ENCODE data around the gene FAR1.

FAR1 gene

DNA sequence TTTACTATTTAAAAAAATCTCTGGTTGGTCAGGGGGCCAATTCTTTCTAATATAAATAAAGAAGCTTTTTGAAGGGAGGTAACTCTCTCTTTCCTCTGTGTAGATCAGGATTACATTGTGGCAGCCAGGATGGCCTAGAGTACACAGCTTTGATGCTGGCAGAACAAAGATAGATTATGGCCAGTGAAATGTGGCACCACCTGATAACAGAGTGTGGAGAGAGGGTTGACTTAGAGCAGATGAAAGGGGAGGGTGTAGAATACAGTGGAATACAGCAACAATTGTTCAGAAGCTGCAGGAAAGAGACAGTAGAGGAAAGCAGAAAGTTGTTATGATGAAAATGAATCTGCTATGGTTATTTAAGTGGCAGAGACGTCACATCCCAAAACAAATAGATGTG lies 99.0 kb downstream of the FAR1 start:
- no peak overlapping the region for H3K4me3 ChIP-seq (ENCODE audit: low read depth in 1 of 5, low read length in 5 of 5)
- no peak overlapping the region for H3K9ac ChIP-seq (ENCODE audit: low read length in 5 of 5)
- H3K27ac ChIP-seq (ENCODE audit: low read depth, low read length): no peak overlapping the region
- no peaks in the 10 kb centered on the region for H3K27me3 ChIP-seq (ENCODE audit: control insufficient read depth in 5 of 5, insufficient read depth in 4 of 5, low read length in 5 of 5)
- no peaks in the 10 kb centered on the region for H3K36me3 ChIP-seq (ENCODE audit: control insufficient read depth in 5 of 5, insufficient read depth in 5 of 5, low read length in 5 of 5)
- H3K4me1 ChIP-seq (ENCODE audit: control insufficient read depth in 5 of 5, insufficient read depth in 5 of 5, low read length in 5 of 5): no peaks in the 10 kb centered on the region
- H3K9me3 ChIP-seq (ENCODE audit: control insufficient read depth in 5 of 5, low read length in 5 of 5): peaks cover 0 to 5% (median 0%) of the 10 kb centered on the region in 5 donors

DNA sequence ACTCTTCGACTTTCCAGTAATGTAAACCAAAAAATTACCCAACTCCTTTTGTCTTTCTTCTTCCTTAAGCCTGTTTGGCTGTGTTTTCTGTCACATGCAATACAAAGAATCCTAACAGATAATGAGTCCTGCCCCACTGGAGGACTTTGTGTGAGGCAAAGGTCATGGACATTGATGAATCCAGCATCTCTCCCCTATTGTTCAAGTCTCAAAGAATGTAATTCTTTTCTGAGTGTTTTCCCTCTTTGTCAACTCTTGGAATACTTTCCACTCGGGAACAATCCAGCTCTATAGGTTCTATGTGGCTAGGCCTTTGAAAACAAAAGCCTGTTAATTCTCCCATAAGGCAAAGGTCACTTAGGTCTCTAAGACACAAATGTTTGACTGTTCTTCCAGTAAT lies 100.7 kb downstream of the FAR1 start:
- no peak overlapping the region for H3K4me3 ChIP-seq (ENCODE audit: low read depth in 1 of 5, low read length in 5 of 5)
- H3K36me3 ChIP-seq (ENCODE audit: control insufficient read depth in 5 of 5, insufficient read depth in 5 of 5, low read length in 5 of 5): no peaks in the 10 kb centered on the region
- H3K4me1 ChIP-seq (ENCODE audit: control insufficient read depth in 5 of 5, insufficient read depth in 5 of 5, low read length in 5 of 5): no peaks in the 10 kb centered on the region
- H3K9me3 ChIP-seq (ENCODE audit: control insufficient read depth in 5 of 5, low read length in 5 of 5): peaks cover 0 to 5% (median 0%) of the 10 kb centered on the region in 5 donors
- no peak overlapping the region for H3K27ac ChIP-seq (ENCODE audit: low read depth, low read length)
- no peak overlapping the region for H3K9ac ChIP-seq (ENCODE audit: low read length in 5 of 5)
- H3K27me3 ChIP-seq (ENCODE audit: control insufficient read depth in 5 of 5, insufficient read depth in 4 of 5, low read length in 5 of 5): no peaks in the 10 kb centered on the region

DNA sequence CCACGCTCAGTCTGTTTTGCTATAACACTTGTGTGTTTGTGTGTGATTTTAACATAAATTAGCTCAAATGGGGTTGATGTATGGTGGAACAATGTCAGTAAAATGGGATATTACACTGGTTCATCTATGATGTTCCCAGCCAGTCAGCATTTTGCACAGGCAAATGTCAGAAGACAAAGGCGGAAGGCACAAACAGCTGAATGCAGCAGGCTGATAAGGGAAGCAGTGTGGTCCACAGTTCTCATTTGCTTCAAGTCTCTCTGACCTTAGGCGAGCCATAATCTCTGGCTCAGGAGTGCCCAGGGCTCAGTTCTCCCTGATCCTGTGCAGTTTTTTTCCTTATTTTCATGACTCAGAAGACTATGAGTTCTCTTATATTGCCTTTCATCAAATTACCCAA lies 102.7 kb downstream of the FAR1 start:
- H3K27me3 ChIP-seq (ENCODE audit: control insufficient read depth in 5 of 5, insufficient read depth in 4 of 5, low read length in 5 of 5): no peaks in the 10 kb centered on the region
- no peak overlapping the region for H3K9ac ChIP-seq (ENCODE audit: low read length in 5 of 5)
- peaks cover 0 to 5% (median 0%) of the 10 kb centered on the region in 5 donors for H3K9me3 ChIP-seq (ENCODE audit: control insufficient read depth in 5 of 5, low read length in 5 of 5)
- H3K36me3 ChIP-seq (ENCODE audit: control insufficient read depth in 5 of 5, insufficient read depth in 5 of 5, low read length in 5 of 5): no peaks in the 10 kb centered on the region
- H3K27ac ChIP-seq (ENCODE audit: low read depth, low read length): no peak overlapping the region
- H3K4me3 ChIP-seq (ENCODE audit: low read depth in 1 of 5, low read length in 5 of 5): no peak overlapping the region
- H3K4me1 ChIP-seq (ENCODE audit: control insufficient read depth in 5 of 5, insufficient read depth in 5 of 5, low read length in 5 of 5): no peaks in the 10 kb centered on the region

DNA sequence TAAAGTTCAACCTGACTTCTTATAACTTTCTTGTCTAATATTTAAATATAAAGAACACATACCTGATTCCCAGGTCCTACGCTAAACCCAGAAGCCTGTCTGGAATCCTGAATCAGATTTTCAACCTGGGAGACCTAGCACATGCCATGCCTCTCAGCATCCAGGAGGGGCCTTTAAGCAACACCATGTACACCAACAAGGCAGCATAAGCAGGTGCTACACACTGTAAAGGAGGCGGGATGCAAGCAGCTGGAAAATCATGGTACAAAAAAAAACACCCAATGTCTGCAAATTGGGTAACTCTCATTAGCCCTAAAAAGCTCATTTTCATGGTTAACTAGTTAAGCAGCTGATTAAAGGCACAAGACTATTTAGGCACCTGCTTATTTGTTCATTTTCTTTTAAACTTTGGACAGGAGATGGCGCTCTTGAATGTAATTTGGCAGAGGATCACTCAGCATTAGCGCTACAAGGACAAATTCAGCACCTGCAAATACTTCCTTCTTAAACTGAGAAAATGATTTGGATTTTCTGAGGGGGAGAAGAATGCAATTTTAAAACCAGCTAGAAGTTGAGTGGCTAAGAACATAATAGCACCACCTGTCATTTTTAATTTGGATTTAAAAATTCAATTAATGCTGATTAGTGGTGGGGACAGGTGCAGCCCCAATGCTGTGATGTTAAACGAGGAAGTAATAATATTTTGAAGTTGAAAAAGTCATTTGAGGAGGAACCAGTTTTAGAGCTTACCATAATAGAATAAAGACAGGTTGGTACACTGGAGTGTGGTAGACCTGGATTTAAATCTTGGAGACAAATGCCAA lies 104.0 kb downstream of the FAR1 start:
- no peak overlapping the region for H3K27ac ChIP-seq (ENCODE audit: low read depth, low read length)
- H3K4me1 ChIP-seq (ENCODE audit: control insufficient read depth in 5 of 5, insufficient read depth in 5 of 5, low read length in 5 of 5): no peaks in the 10 kb centered on the region
- H3K9me3 ChIP-seq (ENCODE audit: control insufficient read depth in 5 of 5, low read length in 5 of 5): peaks cover 0 to 5% (median 0%) of the 10 kb centered on the region in 5 donors
- H3K4me3 ChIP-seq (ENCODE audit: low read depth in 1 of 5, low read length in 5 of 5): no peak overlapping the region
- H3K27me3 ChIP-seq (ENCODE audit: control insufficient read depth in 5 of 5, insufficient read depth in 4 of 5, low read length in 5 of 5): no peaks in the 10 kb centered on the region
- H3K9ac ChIP-seq (ENCODE audit: low read length in 5 of 5): no peak overlapping the region
- H3K36me3 ChIP-seq (ENCODE audit: control insufficient read depth in 5 of 5, insufficient read depth in 5 of 5, low read length in 5 of 5): no peaks in the 10 kb centered on the region

DNA sequence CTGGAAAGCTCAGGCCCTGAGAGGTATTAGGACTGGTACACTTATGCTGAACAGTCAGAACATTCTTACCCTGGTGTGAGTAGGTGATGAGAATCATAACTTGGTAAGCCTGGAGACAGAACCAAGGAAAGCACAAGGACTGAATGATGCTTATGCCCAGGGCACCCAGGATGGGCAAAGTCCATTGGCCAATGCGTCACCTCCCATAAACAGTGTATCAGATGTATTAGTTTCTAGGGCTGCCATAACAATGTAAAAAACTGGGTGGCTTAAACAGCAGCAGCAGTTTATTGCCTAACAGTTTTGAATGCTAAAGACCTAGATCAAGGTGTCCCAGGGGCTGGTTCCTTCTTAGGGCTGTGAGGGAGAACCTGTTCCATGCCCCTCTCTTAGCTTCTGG lies 107.0 kb downstream of the FAR1 start:
- H3K4me1 ChIP-seq (ENCODE audit: control insufficient read depth in 5 of 5, insufficient read depth in 5 of 5, low read length in 5 of 5): no peaks in the 10 kb centered on the region
- no peaks in the 10 kb centered on the region for H3K36me3 ChIP-seq (ENCODE audit: control insufficient read depth in 5 of 5, insufficient read depth in 5 of 5, low read length in 5 of 5)
- no peaks in the 10 kb centered on the region for H3K9me3 ChIP-seq (ENCODE audit: control insufficient read depth in 5 of 5, low read length in 5 of 5)
- no peak overlapping the region for H3K9ac ChIP-seq (ENCODE audit: low read length in 5 of 5)
- peaks cover 0 to 7% (median 0%) of the 10 kb centered on the region in 5 donors for H3K27me3 ChIP-seq (ENCODE audit: control insufficient read depth in 5 of 5, insufficient read depth in 4 of 5, low read length in 5 of 5)
- H3K27ac ChIP-seq (ENCODE audit: low read depth, low read length): no peak overlapping the region
- H3K4me3 ChIP-seq (ENCODE audit: low read depth in 1 of 5, low read length in 5 of 5): no peak overlapping the region

DNA sequence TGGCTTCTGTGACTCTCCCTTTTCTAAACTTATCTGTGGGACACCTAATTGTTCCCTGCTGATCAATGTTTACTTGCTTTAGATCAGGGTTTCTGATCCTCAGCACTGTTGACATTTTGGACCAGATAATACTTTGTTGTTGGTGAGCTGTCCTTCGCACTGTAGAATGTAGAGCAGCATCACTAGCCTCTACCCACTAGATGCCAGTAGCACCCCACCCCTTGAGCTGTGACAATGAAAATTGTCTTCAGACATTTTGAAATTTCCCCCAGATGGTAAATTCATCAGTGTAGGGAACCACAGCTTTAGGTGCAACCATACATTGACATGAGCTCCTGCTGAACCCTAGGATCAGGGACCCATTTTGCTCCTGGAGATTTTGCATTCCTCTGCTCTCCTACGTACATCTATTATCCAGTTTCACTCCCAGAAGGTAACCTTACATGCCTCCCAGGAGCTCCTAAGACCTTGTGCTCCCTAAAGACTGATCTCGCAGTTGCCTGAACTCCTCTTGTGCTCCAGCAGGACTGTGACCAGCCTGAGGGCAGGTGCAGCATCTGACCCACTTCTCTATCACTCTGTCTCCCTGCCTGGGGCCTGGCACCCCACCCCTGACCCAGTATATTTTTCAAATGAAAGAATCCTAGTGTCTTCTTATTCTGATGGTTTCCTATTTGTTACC lies 107.8 kb downstream of the FAR1 start:
- H3K27me3 ChIP-seq (ENCODE audit: control insufficient read depth in 5 of 5, insufficient read depth in 4 of 5, low read length in 5 of 5): peaks cover 0 to 7% (median 0%) of the 10 kb centered on the region in 5 donors
- no peak overlapping the region for H3K4me3 ChIP-seq (ENCODE audit: low read depth in 1 of 5, low read length in 5 of 5)
- H3K9ac ChIP-seq (ENCODE audit: low read length in 5 of 5): no peak overlapping the region
- no peaks in the 10 kb centered on the region for H3K4me1 ChIP-seq (ENCODE audit: control insufficient read depth in 5 of 5, insufficient read depth in 5 of 5, low read length in 5 of 5)
- no peaks in the 10 kb centered on the region for H3K9me3 ChIP-seq (ENCODE audit: control insufficient read depth in 5 of 5, low read length in 5 of 5)
- H3K36me3 ChIP-seq (ENCODE audit: control insufficient read depth in 5 of 5, insufficient read depth in 5 of 5, low read length in 5 of 5): no peaks in the 10 kb centered on the region
- no peak overlapping the region for H3K27ac ChIP-seq (ENCODE audit: low read depth, low read length)

DNA sequence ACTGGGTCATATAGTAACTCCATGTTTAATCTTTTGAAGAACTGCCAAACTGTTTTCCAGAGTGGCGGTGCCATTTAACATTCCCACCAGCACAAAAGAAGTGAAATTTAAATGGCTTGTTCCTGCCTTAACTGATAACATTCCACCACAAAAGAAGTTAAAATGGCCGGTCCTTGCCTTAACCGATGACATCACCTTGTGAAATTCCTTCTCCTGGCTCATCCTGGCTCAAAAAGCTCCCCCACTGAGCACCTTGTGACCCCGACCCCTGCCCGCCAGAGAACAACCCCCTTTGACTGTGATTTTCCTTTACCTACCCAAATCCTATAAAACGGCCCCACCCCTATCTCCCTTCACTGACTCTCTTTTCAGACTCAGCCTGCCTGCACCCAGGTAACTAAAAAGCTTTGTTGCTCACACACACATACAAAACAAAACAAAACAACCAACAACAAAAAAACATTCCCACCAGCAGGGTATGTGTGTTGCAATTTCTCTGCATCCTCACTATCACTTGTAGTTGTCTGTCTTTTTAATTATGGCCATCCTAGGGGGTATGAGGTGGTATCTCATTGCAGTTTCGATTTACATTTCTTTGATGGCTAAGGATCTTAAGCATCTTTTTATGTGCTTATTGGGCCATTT lies 109.0 kb downstream of the FAR1 start:
- H3K4me1 ChIP-seq (ENCODE audit: control insufficient read depth in 5 of 5, insufficient read depth in 5 of 5, low read length in 5 of 5): no peaks in the 10 kb centered on the region
- H3K27me3 ChIP-seq (ENCODE audit: control insufficient read depth in 5 of 5, insufficient read depth in 4 of 5, low read length in 5 of 5): peaks cover 0 to 7% (median 0%) of the 10 kb centered on the region in 5 donors
- no peak overlapping the region for H3K9ac ChIP-seq (ENCODE audit: low read length in 5 of 5)
- no peaks in the 10 kb centered on the region for H3K36me3 ChIP-seq (ENCODE audit: control insufficient read depth in 5 of 5, insufficient read depth in 5 of 5, low read length in 5 of 5)
- H3K27ac ChIP-seq (ENCODE audit: low read depth, low read length): no peak overlapping the region
- H3K9me3 ChIP-seq (ENCODE audit: control insufficient read depth in 5 of 5, low read length in 5 of 5): no peaks in the 10 kb centered on the region
- H3K4me3 ChIP-seq (ENCODE audit: low read depth in 1 of 5, low read length in 5 of 5): no peak overlapping the region

DNA sequence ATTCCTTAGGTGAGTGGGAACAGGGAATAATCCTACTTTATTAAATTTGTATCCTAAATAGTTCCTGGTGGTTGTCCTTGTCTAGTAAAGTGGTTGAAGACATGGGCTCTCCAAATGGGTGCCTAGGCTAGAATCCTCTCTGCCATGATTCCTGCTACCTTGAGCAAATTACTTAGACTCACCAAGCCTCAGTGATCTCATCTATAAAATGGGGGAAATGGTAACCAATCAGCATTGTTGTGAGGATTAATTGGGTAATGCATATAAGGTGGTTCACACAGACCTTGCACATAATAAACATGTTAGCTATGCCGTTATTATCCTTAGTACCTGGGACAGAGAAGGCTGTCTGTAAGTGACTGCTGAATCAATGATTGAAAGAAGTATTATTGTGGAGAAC lies 109.9 kb downstream of the FAR1 start:
- H3K9me3 ChIP-seq (ENCODE audit: control insufficient read depth in 5 of 5, low read length in 5 of 5): no peaks in the 10 kb centered on the region
- peaks cover 0 to 7% (median 0%) of the 10 kb centered on the region in 5 donors for H3K27me3 ChIP-seq (ENCODE audit: control insufficient read depth in 5 of 5, insufficient read depth in 4 of 5, low read length in 5 of 5)
- H3K4me1 ChIP-seq (ENCODE audit: control insufficient read depth in 5 of 5, insufficient read depth in 5 of 5, low read length in 5 of 5): no peaks in the 10 kb centered on the region
- no peak overlapping the region for H3K9ac ChIP-seq (ENCODE audit: low read length in 5 of 5)
- no peaks in the 10 kb centered on the region for H3K36me3 ChIP-seq (ENCODE audit: control insufficient read depth in 5 of 5, insufficient read depth in 5 of 5, low read length in 5 of 5)
- H3K27ac ChIP-seq (ENCODE audit: low read depth, low read length): no peak overlapping the region
- H3K4me3 ChIP-seq (ENCODE audit: low read depth in 1 of 5, low read length in 5 of 5): no peak overlapping the region

DNA sequence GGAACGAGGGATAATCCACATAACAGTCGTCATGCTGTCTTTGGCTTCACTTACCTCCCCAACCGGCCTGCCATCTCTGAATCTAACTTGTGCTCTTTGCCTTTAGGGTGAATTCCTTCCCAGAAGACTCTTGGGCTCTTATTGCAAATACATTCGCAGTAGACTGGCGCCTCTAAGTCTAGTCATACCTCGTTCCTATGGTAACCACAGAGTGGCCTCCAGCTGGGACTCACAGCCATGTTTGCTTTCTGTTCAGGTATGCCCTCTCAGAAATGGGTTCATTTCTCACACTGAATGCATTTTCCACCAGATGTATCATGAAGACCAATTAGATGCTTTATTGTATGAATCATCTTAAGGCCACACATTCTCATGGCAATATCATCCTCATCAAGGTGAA lies 112.7 kb downstream of the FAR1 start:
- no peak overlapping the region for H3K4me3 ChIP-seq (ENCODE audit: low read depth in 1 of 5, low read length in 5 of 5)
- H3K36me3 ChIP-seq (ENCODE audit: control insufficient read depth in 5 of 5, insufficient read depth in 5 of 5, low read length in 5 of 5): no peaks in the 10 kb centered on the region
- H3K27me3 ChIP-seq (ENCODE audit: control insufficient read depth in 5 of 5, insufficient read depth in 4 of 5, low read length in 5 of 5): peaks cover 0 to 7% (median 0%) of the 10 kb centered on the region in 5 donors
- H3K4me1 ChIP-seq (ENCODE audit: control insufficient read depth in 5 of 5, insufficient read depth in 5 of 5, low read length in 5 of 5): no peaks in the 10 kb centered on the region
- no peaks in the 10 kb centered on the region for H3K9me3 ChIP-seq (ENCODE audit: control insufficient read depth in 5 of 5, low read length in 5 of 5)
- H3K27ac ChIP-seq (ENCODE audit: low read depth, low read length): no peak overlapping the region
- H3K9ac ChIP-seq (ENCODE audit: low read length in 5 of 5): no peak overlapping the region

All from subcutaneous abdominal adipose tissue (tissue), 5 donors.